Stomach (tissue), 9 donors: ENCODE measurements around the gene ATXN7L1. TPM values are rescaled to one million over a fixed set of nuclear protein-coding genes. Genes with fewer than 3 reads are reported as not detected.

ENCODE experiments used
- DNase-seq, 2 donors: peaks; one replicate each; pipeline versions ENCODE4 v3.0.0 to v3.0.0-alpha.2; 2013 to 2019
- H3K27ac ChIP-seq, 5 donors: fragments of 200-600 bp in 4 of 5; sonication (generic) in 4 of 5; one replicate each; pipeline ENCODE4 v1.5.1; 2013 to 2019; ENCODE audit warnings: mild to moderate bottlenecking in 1 of 5, moderate library complexity in 1 of 5
- H3K27me3 ChIP-seq, 3 donors: fragments of 200-600 bp; sonication (generic); one replicate each; pipeline ENCODE4 v1.5.1; 2017 to 2019; ENCODE audit warnings: mixed run types in 1 of 3
- H3K36me3 ChIP-seq, 4 donors: fragments of 200-600 bp; sonication (generic); 1 replicate in 3 of 4; 2 replicates in 1 of 4; pipeline ENCODE4 v1.5.1; 2016 to 2019
- H3K4me1 ChIP-seq, 4 donors: fragments of 200-600 bp; sonication (generic); one replicate each; pipeline ENCODE4 v1.5.1; 2016 to 2019
- H3K4me3 ChIP-seq, 4 donors: fragments of 200-600 bp; sonication (generic) in 3 of 4; one replicate each; pipeline ENCODE4 v1.5.1; 2016 to 2019; ENCODE audit warnings: mild to moderate bottlenecking in 1 of 4
- H3K9me3 ChIP-seq, 4 donors: fragments of 200-600 bp; sonication (generic); one replicate each; pipeline ENCODE4 v1.5.1; 2016 to 2019
- EP300 ChIP-seq: sonication (generic); formaldehyde crosslinking; IDR thresholded peaks from one replicate; pipeline ENCODE4 v1.6.1; 2017; ENCODE audit warnings: antibody characterized with exemption
- POLR2A ChIP-seq, 4 donors: fragments of 450-650 bp; IDR thresholded peaks; one replicate each; pipeline ENCODE4 v1.6.1; 2016; ENCODE audit warnings: antibody characterized with exemption in 4 of 4, control low read depth in 2 of 4, mild to moderate bottlenecking in 1 of 4, moderate library complexity in 1 of 4
- POLR2AphosphoS5 ChIP-seq, 3 donors: sonication (generic); formaldehyde crosslinking; IDR thresholded peaks; one replicate each; pipeline ENCODE4 v1.6.1; 2016; ENCODE audit warnings: antibody characterized with exemption in 3 of 3
- WGBS, 5 donors: extraction: QIAGEN DNeasy Blood & Tissue Kit in 3 of 5; methylation state at CpG; one replicate each; pipeline versions ENCODE4 v1.1.5 to v1.1.7; 2013 to 2018; 5-methylcytosine and 5-hydroxymethylcytosine counted together
- intact Hi-C: fragments of 100-400 bp; cut with DNase I; formaldehyde crosslinking; loops from one replicate; pipeline ENCODE4 v1.15.1; 2023; ENCODE audit warnings: low total_unique reads
- polyA plus RNA-seq, 3 donors: library from polyadenylated mRNA; stranded (reverse); fragments of 200-250 nt; gene quantifications; one replicate each; pipeline ENCODE4 v1.2.3, GENCODE V29; 2013
- total RNA-seq, 5 donors: library from RNA; depleted of rRNA; stranded (reverse); fragments of >200 nt; gene quantifications; one replicate each; pipeline versions ENCODE4 v1.1.0 to v1.2.3, GENCODE V29; 2014 to 2016
- TF ChIP-seq, protein P1 (sequence below), 7 experiments: fragments of 450-650 bp in 4 of 7; fragments of 200-600 bp in 3 of 7; sonication (generic) in 3 of 7; IDR thresholded peaks; one replicate each; pipeline ENCODE4 v1.5.1; 2016 to 2019; ENCODE audit warnings: antibody characterized with exemption in 7 of 7, control low read depth in 2 of 7, mild to moderate bottlenecking in 1 of 7
- donor health status: healthy with polysubstance abuse.
- donor health status: Bipolar disorder and iron deficiency.
- donor health status: healthy.

ATXN7L1 gene
- total and polyA plus RNA-seq, 8 donors, result 3.8 to 92.2 (median 8.8) TPM

DNA sequence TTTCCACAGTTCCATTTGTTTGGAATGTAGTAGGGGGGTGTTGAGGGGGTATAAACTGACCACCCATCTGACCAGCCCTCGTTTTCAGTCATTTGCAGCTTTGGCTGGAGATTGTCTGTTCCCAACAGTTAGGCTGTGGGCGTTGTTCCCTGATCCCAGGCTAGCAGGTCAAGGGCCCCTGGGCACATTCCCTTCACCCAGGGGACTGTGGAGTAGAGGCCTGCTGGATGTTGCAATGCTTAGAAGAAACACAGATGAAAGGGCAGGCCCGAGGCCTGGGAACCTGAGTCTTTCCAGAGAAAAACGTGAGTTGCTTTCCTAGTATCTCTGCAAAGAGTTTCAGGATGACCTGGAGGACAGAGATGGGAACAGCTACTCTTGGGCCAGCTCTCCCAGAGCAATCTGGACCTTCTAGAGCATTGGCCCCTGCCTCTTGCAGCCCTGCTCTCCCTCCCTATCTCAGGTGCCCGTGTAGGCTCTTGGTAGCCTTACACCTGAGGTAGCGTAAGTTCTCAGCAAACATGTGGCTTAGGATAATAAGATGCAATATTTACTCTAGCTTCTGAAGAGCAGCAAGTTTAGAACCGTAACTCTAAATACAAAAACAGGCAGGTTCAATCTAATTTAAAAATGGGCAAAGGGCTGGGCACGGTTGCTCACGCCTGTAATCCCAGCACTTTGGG is 195.8 kb downstream of the ATXN7L1 start:
- intact Hi-C loops, result no loop called here
- no peaks in the 10 kb centered on the region for H3K9me3 ChIP-seq
- no peaks in the 10 kb centered on the region for H3K36me3 ChIP-seq
- TF ChIP-seq POLR2A (IDR thresholded peaks at IDR 0.05), result no peak
- TF ChIP-seq POLR2AphosphoS5 (IDR thresholded peaks at IDR 0.05), result peak in 1 of 3 donors; percentile 17
- TF ChIP-seq, protein P1, sequence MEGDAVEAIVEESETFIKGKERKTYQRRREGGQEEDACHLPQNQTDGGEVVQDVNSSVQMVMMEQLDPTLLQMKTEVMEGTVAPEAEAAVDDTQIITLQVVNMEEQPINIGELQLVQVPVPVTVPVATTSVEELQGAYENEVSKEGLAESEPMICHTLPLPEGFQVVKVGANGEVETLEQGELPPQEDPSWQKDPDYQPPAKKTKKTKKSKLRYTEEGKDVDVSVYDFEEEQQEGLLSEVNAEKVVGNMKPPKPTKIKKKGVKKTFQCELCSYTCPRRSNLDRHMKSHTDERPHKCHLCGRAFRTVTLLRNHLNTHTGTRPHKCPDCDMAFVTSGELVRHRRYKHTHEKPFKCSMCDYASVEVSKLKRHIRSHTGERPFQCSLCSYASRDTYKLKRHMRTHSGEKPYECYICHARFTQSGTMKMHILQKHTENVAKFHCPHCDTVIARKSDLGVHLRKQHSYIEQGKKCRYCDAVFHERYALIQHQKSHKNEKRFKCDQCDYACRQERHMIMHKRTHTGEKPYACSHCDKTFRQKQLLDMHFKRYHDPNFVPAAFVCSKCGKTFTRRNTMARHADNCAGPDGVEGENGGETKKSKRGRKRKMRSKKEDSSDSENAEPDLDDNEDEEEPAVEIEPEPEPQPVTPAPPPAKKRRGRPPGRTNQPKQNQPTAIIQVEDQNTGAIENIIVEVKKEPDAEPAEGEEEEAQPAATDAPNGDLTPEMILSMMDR (IDR thresholded peaks at IDR 0.05), result no peak
- no peak for TF ChIP-seq EP300
- H3K4me1 ChIP-seq, result peaks cover 30 to 69% (median 51%) of the 10 kb centered on the region in 4 donors
- H3K4me3 ChIP-seq, result no peak overlapping the region
- WGBS, 5 donors, result 70 to 85% (median 72%) methylated on average over 9 of the region's 9 CpGs
- H3K27ac ChIP-seq, result peak overlapping the region in 4 of 5 donors; percentile 74 to 88 (median 83)
- DNase-seq, result peak in 1 of 2 donors; percentile 37
- H3K27me3 ChIP-seq, result no peaks in the 10 kb centered on the region

DNA sequence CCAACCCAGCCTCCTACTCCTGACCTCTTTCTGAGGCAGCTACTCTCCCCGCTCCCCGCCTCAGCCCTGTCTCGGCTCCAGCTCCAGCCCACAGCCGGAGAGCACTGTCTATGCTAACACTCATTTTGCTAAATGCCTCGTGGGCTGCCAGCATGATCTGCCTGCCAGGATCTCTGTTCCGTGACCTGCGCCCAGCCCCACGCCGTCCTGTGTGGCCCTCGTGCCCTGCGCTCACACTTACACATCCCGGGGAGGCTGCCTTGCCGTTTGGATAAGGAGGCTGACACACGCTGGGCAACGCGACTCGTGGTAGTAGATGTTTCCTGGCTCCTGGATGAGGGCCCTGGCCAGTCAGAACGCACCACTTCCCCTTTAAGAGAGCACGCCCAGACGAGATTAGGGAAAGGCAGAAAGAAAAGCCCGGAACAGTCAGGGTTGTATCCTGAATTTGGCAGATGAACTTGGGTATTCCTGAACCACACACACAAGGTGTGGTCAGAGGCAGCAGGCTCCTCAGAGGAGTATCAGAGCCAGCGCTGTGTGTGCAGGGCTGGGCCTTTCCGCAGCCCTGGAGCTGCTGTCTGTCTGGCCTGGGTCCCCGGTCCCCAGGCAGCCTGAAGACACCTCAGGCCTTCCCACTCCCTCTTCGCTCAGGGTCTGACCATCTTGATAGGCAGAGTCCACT is 197.4 kb downstream of the ATXN7L1 start:
- WGBS, 5 donors, result 10 to 17% (median 12%) methylated on average over 13 to 25 of the region's 25 CpGs
- no peak for TF ChIP-seq POLR2A (IDR thresholded peaks at IDR 0.05)
- TF ChIP-seq POLR2AphosphoS5 (IDR thresholded peaks at IDR 0.05), result peak; percentile 61 to 87 (median 86)
- peaks cover 30 to 83% (median 60%) of the 10 kb centered on the region in 4 donors for H3K4me1 ChIP-seq
- no peaks in the 10 kb centered on the region for H3K36me3 ChIP-seq
- peak; percentile 82 to 83 for DNase-seq
- peak overlapping the region; percentile 64 to 88 (median 81) for H3K27ac ChIP-seq
- H3K27me3 ChIP-seq, result no peaks in the 10 kb centered on the region
- H3K9me3 ChIP-seq, result no peaks in the 10 kb centered on the region
- intact Hi-C loops, result no loop called here
- peak overlapping the region; percentile 37 to 47 (median 39) for H3K4me3 ChIP-seq

DNA sequence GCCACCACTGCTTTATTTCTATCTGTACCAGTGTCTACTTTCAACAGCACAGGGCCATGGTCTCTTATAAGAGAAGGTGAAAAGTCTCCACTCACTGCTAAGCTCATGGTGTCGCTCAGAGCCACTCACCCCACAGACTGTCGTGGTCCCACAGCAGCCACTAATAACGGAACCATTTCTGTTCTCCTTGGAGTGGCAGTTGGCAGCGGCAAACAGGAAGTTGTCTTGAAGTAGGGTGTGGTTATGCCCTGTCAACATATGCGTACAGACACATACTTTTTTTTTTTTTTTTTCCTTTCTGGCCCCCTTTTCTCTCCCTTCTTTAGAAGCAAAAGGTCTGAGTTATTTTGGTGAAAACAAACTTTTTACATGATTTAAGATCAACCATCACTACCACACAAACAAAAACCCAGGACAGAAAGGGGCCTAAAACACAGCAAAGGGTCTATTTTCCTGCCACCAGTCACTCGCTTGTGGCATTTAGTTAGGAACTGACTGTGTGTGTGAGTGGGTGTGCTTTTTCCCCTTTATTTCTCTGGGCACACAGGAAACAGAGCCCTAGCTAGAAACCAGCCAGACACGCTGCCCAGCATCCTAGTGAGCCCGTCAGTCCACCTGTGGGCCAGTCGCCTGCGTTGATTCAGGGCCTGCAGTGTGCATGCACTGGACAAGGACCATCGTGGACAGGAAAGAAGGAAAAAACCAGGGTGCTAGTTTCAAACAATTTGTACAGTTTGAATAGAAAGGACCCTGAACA is 198.4 kb downstream of the ATXN7L1 start:
- intact Hi-C loops, result no loop called here
- DNase-seq, result peak; percentile 56 to 66
- Histone ChIP-seq H3K27ac (peak overlapping the region; percentile 28 to 88 (median 81)), H3K4me3 (peak overlapping the region; percentile 37 to 47 (median 39)), H3K4me1 (peaks cover 30 to 89% (median 67%) of the 10 kb centered on the region in 4 donors), H3K27me3 (no peaks in the 10 kb centered on the region), H3K9me3 (no peaks in the 10 kb centered on the region), H3K36me3 (no peaks in the 10 kb centered on the region)
- WGBS, 5 donors, result 32 to 54% (median 43%) methylated on average over 11 of the region's 11 CpGs
- TF ChIP-seq EP300, result no peak
- TF ChIP-seq POLR2A (IDR thresholded peaks at IDR 0.05), result no peak
- TF ChIP-seq, protein P1 (IDR thresholded peaks at IDR 0.05), result no peak
- peak in 2 of 3 donors; percentile 9 to 39 for TF ChIP-seq POLR2AphosphoS5 (IDR thresholded peaks at IDR 0.05)

DNA sequence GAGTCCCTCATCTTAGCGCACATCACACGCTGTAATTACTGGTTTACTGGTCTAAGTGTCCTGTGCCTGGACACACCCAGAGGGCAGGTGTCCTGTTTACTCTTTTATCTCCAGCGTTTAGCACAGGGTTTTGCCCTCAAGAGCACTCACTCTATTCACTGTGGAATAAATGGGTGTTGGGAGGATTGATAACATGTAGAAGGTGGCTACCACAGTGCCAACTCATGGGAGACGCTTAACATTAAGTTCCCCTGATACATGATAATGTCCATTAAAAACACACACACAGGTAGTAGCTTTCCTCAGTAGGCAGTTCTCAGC is 199.0 kb downstream of the ATXN7L1 start:
- TF ChIP-seq POLR2A (IDR thresholded peaks at IDR 0.05) (no peak), POLR2AphosphoS5 (IDR thresholded peaks at IDR 0.05) (no peak)
- H3K36me3 ChIP-seq, result no peaks in the 10 kb centered on the region
- H3K4me1 ChIP-seq, result peaks cover 30 to 87% (median 66%) of the 10 kb centered on the region in 4 donors
- intact Hi-C loops, result no loop called here
- no peak for DNase-seq
- no peaks in the 10 kb centered on the region for H3K9me3 ChIP-seq
- 56 to 79% (median 69%) methylated on average over 4 of the region's 4 CpGs for WGBS, 5 donors
- H3K27me3 ChIP-seq, result no peaks in the 10 kb centered on the region
- H3K4me3 ChIP-seq, result peak overlapping the region in 2 of 4 donors; percentile 37 to 47
- peak overlapping the region in 3 of 5 donors; percentile 81 to 88 (median 85) for H3K27ac ChIP-seq

DNA sequence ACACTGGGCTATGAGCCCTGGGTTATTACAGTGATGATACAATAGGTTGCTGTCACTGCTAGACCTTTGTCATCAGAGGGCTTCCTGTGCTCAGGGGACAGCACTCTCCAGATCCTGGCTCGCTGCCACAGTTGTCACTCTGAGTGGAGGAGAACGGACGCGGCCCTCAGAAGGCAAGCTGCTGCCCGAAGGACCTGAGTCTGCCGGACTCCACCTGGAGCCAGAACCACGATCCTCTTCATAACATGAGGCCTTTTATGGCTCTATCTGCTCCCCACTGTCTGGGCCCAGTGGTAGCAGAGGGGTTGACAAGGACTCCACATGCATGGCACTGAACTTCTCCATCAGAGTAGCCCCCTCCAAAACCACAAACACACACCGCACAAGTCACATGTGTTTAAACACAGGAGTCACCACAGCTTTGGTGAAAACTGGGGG is 200.4 kb downstream of the ATXN7L1 start:
- no peaks in the 10 kb centered on the region for H3K36me3 ChIP-seq
- no peaks in the 10 kb centered on the region for H3K9me3 ChIP-seq
- H3K27me3 ChIP-seq, result no peaks in the 10 kb centered on the region
- 68 to 81% (median 72%) methylated on average over 7 to 8 of the region's 8 CpGs for WGBS, 5 donors
- H3K27ac ChIP-seq, result peak overlapping the region in 1 of 5 donors; percentile 88
- H3K4me1 ChIP-seq, result peaks cover 30 to 79% (median 64%) of the 10 kb centered on the region in 4 donors
- intact Hi-C loops, result no loop called here
- TF ChIP-seq, protein P1 (IDR thresholded peaks at IDR 0.05), result no peak
- no peak for TF ChIP-seq POLR2AphosphoS5 (IDR thresholded peaks at IDR 0.05)
- TF ChIP-seq EP300, result no peak
- TF ChIP-seq POLR2A (IDR thresholded peaks at IDR 0.05), result no peak
- no peak overlapping the region for H3K4me3 ChIP-seq
- peak; percentile 35 to 46 for DNase-seq
